ENCODE data around the gene TMUB2. TPM values are rescaled to one million over a fixed set of nuclear protein-coding genes. Genes with fewer than 3 reads are reported as not detected.
"Not testable (repeated sequence)": the region's sequence is repeated elsewhere in the genome, so short reads cannot be mapped to it uniquely, and the experiment has no call there.

Gene TMUB2
- 25.5 and 36.3 TPM in 2 replicates for total RNA-seq

- peak; percentile 99 to 100 for DNase-seq (ENCODE audit: low read depth in 2 of 2)
Measured at GRCh38 chr17:44186307-44187130, at the start of gene TMUB2. Gene TMUB2, plus strand, starts transcription at chr17:44186972. Its CDS starts 737 bp downstream, at chr17:44187709.

- DNase-seq (ENCODE audit: low read depth in 2 of 2) = peak; percentile 81 to 96
Measured at GRCh38 chr17:44137891-44138709, 48.7 kb upstream of the TMUB2 start.

- DNase-seq (ENCODE audit: low read depth in 2 of 2) = not testable (repeated sequence)
Measured at GRCh38 chr17:44143921-44144320, 42.9 kb upstream of the TMUB2 start.

GRCh38 chr17:44144966-44145739, 41.6 kb upstream of the TMUB2 start:
- DNase-seq (ENCODE audit: low read depth in 2 of 2) = no peak

GRCh38 chr17:44146375-44147346, 40.1 kb upstream of the TMUB2 start:
- no peak for DNase-seq (ENCODE audit: low read depth in 2 of 2)

- DNase-seq (ENCODE audit: low read depth in 2 of 2) = no peak
Measured at GRCh38 chr17:44147812-44148211, 39.0 kb upstream of the TMUB2 start.

- not testable (repeated sequence) for DNase-seq (ENCODE audit: low read depth in 2 of 2)
Measured at GRCh38 chr17:44149066-44149465, 37.7 kb upstream of the TMUB2 start.

GRCh38 chr17:44149750-44150329, 36.9 kb upstream of the TMUB2 start:
- no peak for DNase-seq (ENCODE audit: low read depth in 2 of 2)

GRCh38 chr17:44152875-44153274, 33.9 kb upstream of the TMUB2 start:
- DNase-seq (ENCODE audit: low read depth in 2 of 2) = no peak

GRCh38 chr17:44155488-44155887, 31.3 kb upstream of the TMUB2 start:
- DNase-seq (ENCODE audit: low read depth in 2 of 2) = no peak

GRCh38 chr17:44159519-44160210, 27.1 kb upstream of the TMUB2 start:
- DNase-seq (ENCODE audit: low read depth in 2 of 2) = no peak

GRCh38 chr17:44164476-44164875, 22.3 kb upstream of the TMUB2 start:
- DNase-seq (ENCODE audit: low read depth in 2 of 2) = no peak

- no peak for DNase-seq (ENCODE audit: low read depth in 2 of 2)
Measured at GRCh38 chr17:44167181-44167861, 19.5 kb upstream of the TMUB2 start.

GRCh38 chr17:44170135-44170498, 16.7 kb upstream of the TMUB2 start:
- DNase-seq (ENCODE audit: low read depth in 2 of 2) = no peak

- peak in 1 of 2 donors; percentile 13 for DNase-seq (ENCODE audit: low read depth in 2 of 2)
Measured at GRCh38 chr17:44170499-44171201, 16.1 kb upstream of the TMUB2 start, which contains the start of gene ASB16. Gene ASB16, plus strand, starts transcription at chr17:44170704. Its CDS starts 86 bp downstream, at chr17:44170790.

- DNase-seq (ENCODE audit: low read depth in 2 of 2) = no peak
Measured at GRCh38 chr17:44171931-44172455, 14.8 kb upstream of the TMUB2 start.

- DNase-seq (ENCODE audit: low read depth in 2 of 2) = no peak
Measured at GRCh38 chr17:44174427-44174826, 12.3 kb upstream of the TMUB2 start.

- DNase-seq (ENCODE audit: low read depth in 2 of 2) = no peak
Measured at GRCh38 chr17:44176257-44176656, 10.5 kb upstream of the TMUB2 start.

Measured in dermis microvascular lymphatic vessel endothelial cell (primary cell).